HG03097 (cell line): Measurements from ENCODE around the gene FHIT.

ENCODE experiments used
- ATAC-seq: cut with Tn5 transposase; IDR thresholded peaks from one replicate; pipeline ENCODE4 v1.9.1; 2021; ENCODE audit not compliant: unreplicated experiment, low FRiP score

Gene FHIT

GRCh38 chr3:60276615-60277014 is 974.6 kb downstream of the FHIT start:
- ATAC-seq = no peak

GRCh38 chr3:60274646-60275045 is 976.6 kb downstream of the FHIT start:
- ATAC-seq = no peak

GRCh38 chr3:60274098-60274497 is 977.2 kb downstream of the FHIT start:
- ATAC-seq = no peak

GRCh38 chr3:60269829-60270266 is 981.4 kb downstream of the FHIT start:
- ATAC-seq = no peak

GRCh38 chr3:60269377-60269776 is 981.9 kb downstream of the FHIT start:
- no peak for ATAC-seq

GRCh38 chr3:60268123-60268522 is 983.1 kb downstream of the FHIT start:
- ATAC-seq = no peak

GRCh38 chr3:60266444-60266843 is 984.8 kb downstream of the FHIT start:
- no peak for ATAC-seq

GRCh38 chr3:60263191-60263590 is 988.1 kb downstream of the FHIT start:
- ATAC-seq = no peak

GRCh38 chr3:60262546-60262945 is 988.7 kb downstream of the FHIT start:
- ATAC-seq = no peak

- ATAC-seq = no peak
Measured at GRCh38 chr3:60260546-60260945, 990.7 kb downstream of the FHIT start.

GRCh38 chr3:60250810-60251209 is 1000.4 kb downstream of the FHIT start:
- no peak for ATAC-seq

- ATAC-seq = no peak
Measured at GRCh38 chr3:60250206-60250605, 1001.0 kb downstream of the FHIT start.

- ATAC-seq = no peak
Measured at GRCh38 chr3:60246361-60246760, 1004.9 kb downstream of the FHIT start.

GRCh38 chr3:60243456-60243855 is 1007.8 kb downstream of the FHIT start:
- ATAC-seq = no peak

GRCh38 chr3:60240492-60240891 is 1010.8 kb downstream of the FHIT start:
- no peak for ATAC-seq

GRCh38 chr3:60238550-60238949 is 1012.7 kb downstream of the FHIT start:
- no peak for ATAC-seq

GRCh38 chr3:60229502-60229901 is 1021.8 kb downstream of the FHIT start:
- no peak for ATAC-seq

GRCh38 chr3:60228823-60229222 is 1022.4 kb downstream of the FHIT start:
- no peak for ATAC-seq

GRCh38 chr3:60226912-60227311 is 1024.3 kb downstream of the FHIT start:
- ATAC-seq = no peak

GRCh38 chr3:60225848-60226247 is 1025.4 kb downstream of the FHIT start:
- no peak for ATAC-seq

GRCh38 chr3:60220768-60221167 is 1030.5 kb downstream of the FHIT start:
- ATAC-seq = no peak

- no peak for ATAC-seq
Measured at GRCh38 chr3:60219501-60219900, 1031.8 kb downstream of the FHIT start.

GRCh38 chr3:60217156-60217911 is 1033.9 kb downstream of the FHIT start:
- no peak for ATAC-seq
